Measurements from ENCODE around the gene TAS1R1. TPM values are rescaled to one million over a fixed set of nuclear protein-coding genes. Genes with fewer than 3 reads are reported as not detected.
A peak's percentile ranks its signal among the peaks of the same experiment; 100 is the strongest.

TAS1R1 gene
- total RNA-seq, 1 experiment from 2014 or later = not detected

- in situ Hi-C loops (cut with HindIII; ENCODE audit: low pct_unique_long_range_greater_than_20kb, low sequenced_read_pairs) (no loop called here), intact Hi-C loops (cut with micrococcal nuclease; ENCODE audit: unreplicated experiment) (no loop called here)
- CTCF ChIA-PET = no interaction called here
- POLR2A ChIA-PET = interaction anchor here (0.7 kb wide), 1 partner anchor 34 kb away, joined by 3 read pairs; the partner anchor contains the start of gene TAS1R1
- TF ChIP-seq REST (IDR thresholded peaks at IDR 0.05; ENCODE audit: insufficient read depth in 1 of 2, low read depth in 2 of 2, low read length in 1 of 2) (no peak), TCF7L2 (IDR thresholded peaks at IDR 0.05; ENCODE audit: low read depth, low read length) (no peak), CTCF (IDR thresholded peaks at IDR 0.05) (no peak)
- Histone ChIP-seq H3K27me3 (ENCODE audit: control insufficient read depth, insufficient read depth, low read length) (no peaks in the 10 kb centered on the region), H3K4me1 (ENCODE audit: control insufficient read depth, insufficient read depth, low read length) (no peaks in the 10 kb centered on the region), H3K4me3 (ENCODE audit: low read depth in 2 of 2, low read length in 2 of 2) (no peak overlapping the region), H3K9me3 (ENCODE audit: control insufficient read depth, insufficient read depth, low read depth, low read length) (no peaks in the 10 kb centered on the region), H3K27ac (ENCODE audit: low read length) (no peak overlapping the region), H3K36me3 (ENCODE audit: control insufficient read depth, insufficient read depth, low read length) (peaks cover 2% of the 10 kb centered on the region; the same call in 1 of the 2 replicates)
- ATAC-seq (peak; percentile 5; the same call in 1 of the 2 replicates), DNase-seq (ENCODE audit: low read depth, low spot score) (no peak)
- BruUV-seq (replicated peaks) = no TSS peak
Observed at GRCh38 chr1:6588893-6589520, 33.9 kb downstream of the TAS1R1 start.

- TF ChIP-seq SIN3A (IDR thresholded peaks at IDR 0.05; ENCODE audit: borderline replicate concordance, insufficient read depth, low read depth, low read length) = no peak
- TF ChIP-seq CTCF (IDR thresholded peaks at IDR 0.05) = no peak
- no peak for TF ChIP-seq POLR2AphosphoS5 (IDR thresholded peaks at IDR 0.05; ENCODE audit: low read depth, low read length)
- no peak for TF ChIP-seq REST (IDR thresholded peaks at IDR 0.05; ENCODE audit: insufficient read depth in 1 of 2, low read depth in 2 of 2, low read length in 1 of 2)
- no peak for TF ChIP-seq TCF7L2 (IDR thresholded peaks at IDR 0.05; ENCODE audit: low read depth, low read length)
- BruUV-seq (replicated peaks) = no TSS peak
Observed at GRCh38 chr1:6590046-6590445, 34.9 kb downstream of the TAS1R1 start.

More at GRCh38 chr1:6590046-6590445, 34.9 kb downstream of the TAS1R1 start:
- in situ Hi-C loops (cut with HindIII; ENCODE audit: low pct_unique_long_range_greater_than_20kb, low sequenced_read_pairs) (no loop called here), intact Hi-C loops (cut with micrococcal nuclease; ENCODE audit: unreplicated experiment) (no loop called here)
- no peak for ATAC-seq
- Histone ChIP-seq H3K4me1 (ENCODE audit: control insufficient read depth, insufficient read depth, low read length) (no peaks in the 10 kb centered on the region), H3K36me3 (ENCODE audit: control insufficient read depth, insufficient read depth, low read length) (peaks cover 2% of the 10 kb centered on the region; the same call in 1 of the 2 replicates), H3K27me3 (ENCODE audit: control insufficient read depth, insufficient read depth, low read length) (no peaks in the 10 kb centered on the region), H3K4me3 (ENCODE audit: low read depth in 2 of 2, low read length in 2 of 2) (no peak overlapping the region), H3K9me3 (ENCODE audit: control insufficient read depth, insufficient read depth, low read depth, low read length) (no peaks in the 10 kb centered on the region), H3K27ac (ENCODE audit: low read length) (no peak overlapping the region)
- no peak for DNase-seq (ENCODE audit: low read depth, low spot score)
- ChIA-PET POLR2A (no interaction called here), CTCF (no interaction called here)

Data from Panc1 (cell line).